ENCODE measurements around the gene TCP10L. TPM values are rescaled to one million over a fixed set of nuclear protein-coding genes. Genes with fewer than 3 reads are reported as not detected.

Gene TCP10L
- total and polyA plus RNA-seq, 10 of the 15 experiments (the other 5 are each of a cell fraction or from before 2014, with no cell fraction given) = 0.11 to 0.45 (median 0.19) TPM; not detected in 3

- no peak overlapping the region for H2AFZ ChIP-seq (ENCODE audit: control insufficient read depth, low read depth, low read length)
- ChIA-PET RAD21 (ENCODE audit: unreplicated experiment) (no interaction called here), POLR2A (no interaction called here), CTCF (no interaction called here), SMC1A (ENCODE audit: uncharacterized antibody, unreplicated experiment) (no interaction called here)
- ATAC-seq = no peak
- no peaks in the 10 kb centered on the region; the same call in 1 of the 2 replicates for H3K4me1 ChIP-seq (ENCODE audit: control insufficient read depth, insufficient read depth, low read length)
- peaks cover 1% of the 10 kb centered on the region; the same call in 1 of the 3 replicates for H3K9me3 ChIP-seq (replicated peaks; ENCODE audit: control insufficient read depth, insufficient read depth, low read length)
- 46% methylated on average over 2 of the region's 2 CpGs for WGBS (ENCODE audit: insufficient coverage, insufficient replicate concordance, low lambda C conversion rate, missing lambda C conversion rate)
- BruUV-seq (replicated peaks) = no TSS peak
- H4K20me1 ChIP-seq (ENCODE audit: control insufficient read depth, insufficient read depth) = no peaks in the 10 kb centered on the region
- intact Hi-C loops (cut with micrococcal nuclease; ENCODE audit: unreplicated experiment) (loop anchor here (10.0 kb wide), 1 partner anchor 161 kb away; no protein-coding TSS in a partner anchor), in situ Hi-C loops (cut with MboI) (no loop called here)
- H3K79me2 ChIP-seq (ENCODE audit: control insufficient read depth, insufficient read depth, low read length) = no peaks in the 10 kb centered on the region
- TF ChIP-seq ZNF384 (IDR thresholded peaks at IDR 0.05; ENCODE audit: borderline replicate concordance, low read depth, low read length) (no peak), BMI1 (IDR thresholded peaks at IDR 0.05; ENCODE audit: borderline replicate concordance) (no peak), ATF7 (IDR thresholded peaks at IDR 0.05; ENCODE audit: low read depth) (no peak), DPF2 (IDR thresholded peaks at IDR 0.05) (no peak), RAD51 (IDR thresholded peaks at IDR 0.05) (no peak), USF2 (IDR thresholded peaks at IDR 0.05; ENCODE audit: borderline replicate concordance, low read depth, low read length) (no peak), WRNIP1 (IDR thresholded peaks at IDR 0.05; ENCODE audit: borderline replicate concordance, low read depth, low read length) (no peak), NR2F1 (conservative IDR thresholded peaks at IDR 0.05) (no peak), CBX3 (IDR thresholded peaks at IDR 0.05; ENCODE audit: borderline replicate concordance, low read depth) (no peak)
- peaks cover 2 to 3% of the 10 kb centered on the region in 2 experiments; a peak in 1 of 4 replicates for H3K27me3 ChIP-seq (replicated peaks in 1 of 2; ENCODE audit: control insufficient read depth in 2 of 2, insufficient read depth in 2 of 2, low read length in 1 of 2)
- no peak overlapping the region for H3K4me3 ChIP-seq
- no peak overlapping the region for H3K9ac ChIP-seq (ENCODE audit: control insufficient read depth, insufficient read depth, low read length)
- H3K27ac ChIP-seq (ENCODE audit: control insufficient read depth, insufficient read depth) = no peak overlapping the region
- H3K4me2 ChIP-seq (ENCODE audit: control insufficient read depth, insufficient read depth) = no peak overlapping the region
- no peaks in the 10 kb centered on the region for H3K36me3 ChIP-seq (ENCODE audit: control insufficient read depth in 2 of 2, insufficient read depth in 2 of 2, low read length in 1 of 2)
- DNase-seq (ENCODE audit: low read depth, low spot score) = no peak
- FAIRE-seq = no peak
Observed at GRCh38 chr21:32565856-32566465, 19.4 kb downstream of the TCP10L start.
